HepG2 (cell line): ENCODE data around the gene MAMDC2. TPM values are rescaled to one million over a fixed set of nuclear protein-coding genes. Genes with fewer than 3 reads are reported as not detected.
A peak's percentile ranks its signal among the peaks of the same experiment; 100 is the strongest.

Experiments
- ATAC-seq: fragments of 200-7000 bp; cut with Tn5 transposase; 3 replicates; pipeline ENCODE4 v1.9.1; 2020; ENCODE audit warnings: mild to moderate bottlenecking, moderate library complexity
- BruUV-seq: library from RNA; stranded (reverse); fragments of 400-500 nt; replicated peaks from 2 replicates; lab custom pipeline; 2021; lab: Mats Ljungman, UMichigan
- CTCF ChIA-PET: fragments of 300-600 bp; formaldehyde crosslinking; extraction: SDS; loops from one replicate; lab custom pipeline; 2021; ENCODE audit warnings: low total read pairs, inconsistent platforms, low intra/inter-chr PET ratio; lab: Yijun Ruan, JAX
- POLR2A ChIA-PET: fragments of 350-600 bp; sonication (Branson Sonifier 250); formaldehyde crosslinking; loops from one replicate; lab custom pipeline; 2020; ENCODE audit warnings: antibody characterized with exemption, inconsistent platforms; lab: Yijun Ruan, JAX
- DNase-seq: peaks from one replicate; pipeline ENCODE4 v3.0.0-alpha.2; 2015; ENCODE audit warnings: low spot score
- FAIRE-seq: peaks from 3 replicates; lab custom pipeline; 2011; peaks lifted over from hg19 to GRCh38; lab: Jason Lieb, UNC
- H2AFZ ChIP-seq: one replicate; pipeline ENCODE4 v1.6.1; 2011; ENCODE audit warnings: low read length, inconsistent platforms
- H3K27ac ChIP-seq: fragments of 300-600 bp; 3 replicates; pipeline ENCODE4 v1.8.0; 2011; ENCODE audit warnings: mixed run types, mild to moderate bottlenecking, mixed read lengths, low read length, inconsistent platforms; ENCODE audit not compliant: insufficient read depth; ENCODE audit errors: extremely low read length
- H3K27me3 ChIP-seq, 2 experiments: fragments of 200-600 bp in 1 of 2; 2 replicates in 1 of 2; 3 replicates in 1 of 2; pipeline versions ENCODE4 v1.6.0 to v1.8.0; 2011; ENCODE audit warnings: low read length in 2 of 2, mild to moderate bottlenecking in 2 of 2, moderate library complexity in 2 of 2, inconsistent platforms in 1 of 2; ENCODE audit not compliant: insufficient read depth in 2 of 2, control insufficient read depth in 1 of 2
- H3K36me3 ChIP-seq, 2 experiments: fragments of 200-600 bp in 1 of 2; replicated peaks in 1 of 2; 2 replicates in 1 of 2; 3 replicates in 1 of 2; pipeline versions ENCODE4 v1.5.1 to v1.8.0; 2011; ENCODE audit warnings: low read length in 2 of 2, inconsistent platforms in 1 of 2; ENCODE audit not compliant: insufficient read depth in 2 of 2, control insufficient read depth in 1 of 2
- H3K4me1 ChIP-seq: 2 replicates; pipeline ENCODE4 v1.5.1; 2012; ENCODE audit warnings: low read length, inconsistent platforms; ENCODE audit not compliant: insufficient read depth
- H3K4me2 ChIP-seq: 2 replicates; pipeline ENCODE4 v1.6.0; 2011; ENCODE audit warnings: low read depth, low read length, inconsistent platforms
- H3K4me3 ChIP-seq, 3 experiments: fragments of 200-600 bp in 1 of 3; sonication (generic), shearing (Covaris generic) in 1 of 3; replicated peaks in 1 of 3; 2 replicates each; pipeline ENCODE4 v1.5.1; 2011 to 2016; ENCODE audit warnings: low read length in 3 of 3, inconsistent platforms in 2 of 3, low read depth in 2 of 3, mild to moderate bottlenecking in 2 of 3, control low read depth in 1 of 3, mixed read lengths in 1 of 3; ENCODE audit not compliant: insufficient read depth in 1 of 3
- H3K79me2 ChIP-seq: one replicate; pipeline ENCODE4 v1.6.1; 2011; ENCODE audit warnings: low read length, inconsistent platforms; ENCODE audit not compliant: insufficient read depth
- H3K9ac ChIP-seq: 2 replicates; pipeline ENCODE4 v1.6.0; 2011; ENCODE audit warnings: mild to moderate bottlenecking, low read depth, low read length, inconsistent platforms; ENCODE audit not compliant: insufficient read depth
- H3K9me3 ChIP-seq: 2 replicates; pipeline ENCODE4 v1.5.1; 2012; ENCODE audit warnings: mild to moderate bottlenecking, low read length
- H4K20me1 ChIP-seq: 2 replicates; pipeline ENCODE4 v1.6.0; 2011; ENCODE audit warnings: inconsistent platforms, mild to moderate bottlenecking, low read length, moderate library complexity; ENCODE audit not compliant: insufficient read depth
- HINFP ChIP-seq: sonication (generic); formaldehyde crosslinking; IDR thresholded peaks from 2 replicates; pipeline ENCODE4 v1.4.0; 2020; ENCODE audit warnings: low read depth, mild to moderate bottlenecking, missing genetic modification reagents
- HNF4A ChIP-seq: sonication (generic); formaldehyde crosslinking; IDR thresholded peaks from 2 replicates; pipeline ENCODE4 v1.4.0; 2020; ENCODE audit warnings: missing genetic modification reagents
- HNF4G ChIP-seq, 2 experiments: sonication (generic) in 1 of 2; formaldehyde crosslinking in 1 of 2; IDR thresholded peaks; 2 replicates each; pipeline versions ENCODE4 v1.4.0 to v1.6.1; 2011 to 2020; ENCODE audit warnings: borderline replicate concordance in 2 of 2, low read depth in 2 of 2, mild to moderate bottlenecking in 2 of 2, low read length in 1 of 2, missing genetic modification reagents in 1 of 2, moderate library complexity in 1 of 2
- KLF12 ChIP-seq: sonication (generic); formaldehyde crosslinking; IDR thresholded peaks from 2 replicates; pipeline ENCODE4 v1.4.0; 2020; ENCODE audit warnings: missing genetic modification reagents, borderline replicate concordance
- NPAS2 ChIP-seq: sonication (generic); formaldehyde crosslinking; IDR thresholded peaks from 2 replicates; pipeline ENCODE4 v1.8.0; 2022; ENCODE audit warnings: mild to moderate bottlenecking, missing genetic modification reagents, borderline replicate concordance
- PAXIP1 ChIP-seq: sonication (generic); formaldehyde crosslinking; conservative IDR thresholded peaks from 2 replicates; pipeline ENCODE4 v1.4.0; 2020; ENCODE audit warnings: mild to moderate bottlenecking, missing genetic modification reagents, moderate library complexity
- SALL1 ChIP-seq: sonication (generic); formaldehyde crosslinking; IDR thresholded peaks from 2 replicates; pipeline ENCODE4 v1.8.0; 2022; ENCODE audit warnings: mild to moderate bottlenecking, missing genetic modification reagents
- SATB2 ChIP-seq: sonication (generic); formaldehyde crosslinking; IDR thresholded peaks from 2 replicates; pipeline ENCODE4 v1.5.0; 2020; ENCODE audit warnings: missing genetic modification reagents
- SMAD9 ChIP-seq: sonication (generic); formaldehyde crosslinking; IDR thresholded peaks from 2 replicates; pipeline ENCODE4 v1.5.1; 2020; ENCODE audit warnings: mild to moderate bottlenecking, missing genetic modification reagents
- SSRP1 ChIP-seq: IDR thresholded peaks from 2 replicates; pipeline ENCODE4 v1.6.1; 2016; ENCODE audit warnings: control low read depth
- TEAD3 ChIP-seq: optimal IDR thresholded peaks from 2 replicates; pipeline ENCODE3; 2016; ENCODE audit warnings: borderline replicate concordance
- ZBTB1 ChIP-seq: sonication (generic); formaldehyde crosslinking; IDR thresholded peaks from 2 replicates; pipeline ENCODE4 v1.4.0; 2020; ENCODE audit warnings: missing genetic modification reagents, borderline replicate concordance
- ZFP62 ChIP-seq: sonication (generic); formaldehyde crosslinking; IDR thresholded peaks from 2 replicates; pipeline ENCODE4 v1.4.0; 2020; ENCODE audit warnings: missing genetic modification reagents
- ZKSCAN8 ChIP-seq: IDR thresholded peaks from 2 replicates; pipeline ENCODE4 v1.6.1; 2016; ENCODE audit warnings: borderline replicate concordance, missing genetic modification reagents, missing compliant biosample characterization
- ZNF143 ChIP-seq: sonication (generic); formaldehyde crosslinking; IDR thresholded peaks from 2 replicates; pipeline ENCODE4 v1.4.0; 2020; ENCODE audit warnings: missing genetic modification reagents
- ZNF17 ChIP-seq: sonication (generic); formaldehyde crosslinking; IDR thresholded peaks from 2 replicates; pipeline ENCODE4 v1.5.0; 2020; ENCODE audit warnings: mild to moderate bottlenecking, missing genetic modification reagents
- ZNF224 ChIP-seq: sonication (generic); formaldehyde crosslinking; IDR thresholded peaks from 2 replicates; pipeline ENCODE4 v1.5.0; 2020; ENCODE audit warnings: mild to moderate bottlenecking, missing genetic modification reagents
- ZNF234 ChIP-seq: sonication (generic); formaldehyde crosslinking; conservative IDR thresholded peaks from 2 replicates; pipeline ENCODE4 v1.5.1; 2020; ENCODE audit warnings: mild to moderate bottlenecking, missing genetic modification reagents
- ZNF235 ChIP-seq: sonication (generic); formaldehyde crosslinking; IDR thresholded peaks from 2 replicates; pipeline ENCODE4 v1.8.1; 2023; ENCODE audit warnings: mild to moderate bottlenecking, missing genetic modification reagents, borderline replicate concordance
- ZNF33A ChIP-seq: sonication (generic); formaldehyde crosslinking; IDR thresholded peaks from 2 replicates; pipeline ENCODE4 v1.5.1; 2020; ENCODE audit warnings: missing genetic modification reagents, mild to moderate bottlenecking, moderate library complexity, borderline replicate concordance
- ZNF577 ChIP-seq: sonication (generic); formaldehyde crosslinking; IDR thresholded peaks from 2 replicates; pipeline ENCODE4 v1.4.0; 2020; ENCODE audit warnings: mild to moderate bottlenecking, low read depth, missing genetic modification reagents, borderline replicate concordance
- ZNF83 ChIP-seq: sonication (generic); formaldehyde crosslinking; IDR thresholded peaks from 2 replicates; pipeline ENCODE4 v1.4.0; 2020; ENCODE audit warnings: missing genetic modification reagents, mild to moderate bottlenecking, borderline replicate concordance
- in situ Hi-C: cut with HindIII; loops from 2 replicates; pipeline ENCODE4 v1.10.0; 2017; ENCODE audit warnings: low pct_unique_long_range_greater_than_20kb; ENCODE audit not compliant: extremely low pct_ligation_motif_present
- intact Hi-C: fragments of 100-400 bp; cut with micrococcal nuclease; formaldehyde crosslinking; loops from one replicate; pipeline ENCODE4 v1.10.0; 2022; ENCODE audit not compliant: unreplicated experiment
- polyA plus RNA-seq, 8 experiments: library from polyadenylated mRNA; depleted of rRNA in 3 of 8; stranded (reverse) in 7 of 8; unstranded in 1 of 8; fragments of >200 nt; fragmentation: Illumina TruSeq in 4 of 8; extraction: Trizol in 4 of 8; gene quantifications; 2 replicates each; pipeline versions ENCODE4 v1.2.1 to v1.2.3, GENCODE V29; 2011 to 2016; ENCODE audit warnings: low read depth in 4 of 8, missing spikeins in 1 of 8, mixed read lengths in 1 of 8; ENCODE audit not compliant: insufficient read depth in 1 of 8
- total RNA-seq, 5 experiments: library from RNA; depleted of rRNA; stranded (reverse); fragments of >200 nt; fragmentation: Illumina TruSeq; extraction: Trizol; gene quantifications; 2 replicates each; pipeline ENCODE4 v1.2.3, GENCODE V29; 2016; ENCODE audit warnings: low read depth in 1 of 5

MAMDC2 gene
- total and polyA plus RNA-seq, 2 of the 13 experiments (the other 11 are each of a cell fraction or from before 2014, with no cell fraction given): not detected

- DNase-seq (peak; percentile 29), ATAC-seq (peak; percentile 66), FAIRE-seq (no peak)
- Histone ChIP-seq H3K9ac (no peak overlapping the region), H3K36me3 (no peaks in the 10 kb centered on the region), H3K27me3 (peaks cover 0 to 5% of the 10 kb centered on the region in 2 experiments; a peak in 1 of 5 replicates), H3K4me1 (peaks cover 37% of the 10 kb centered on the region), H4K20me1 (no peaks in the 10 kb centered on the region), H3K79me2 (no peaks in the 10 kb centered on the region), H2AFZ (no peak overlapping the region), H3K4me2 (peak overlapping the region; percentile 28; the same call in 1 of the 2 replicates), H3K27ac (no peak overlapping the region), H3K9me3 (no peaks in the 10 kb centered on the region), H3K4me3 (no peak overlapping the region)
- ChIA-PET POLR2A (no interaction called here), CTCF (no interaction called here)
- intact Hi-C loops (no loop called here), in situ Hi-C loops (no loop called here)
- no TSS peak for BruUV-seq
- peak; percentile 68; the same call in 1 of the 2 replicates for TF ChIP-seq SALL1
- no peak for TF ChIP-seq ZNF235
- peak; percentile 30 for TF ChIP-seq TEAD3 (CRISPR knock-in tag)
- no peak for TF ChIP-seq ZNF17 (CRISPR knock-in tag)
- TF ChIP-seq ZKSCAN8 (CRISPR knock-in tag): no peak
- TF ChIP-seq HINFP (CRISPR knock-in tag): no peak
- TF ChIP-seq ZNF234 (CRISPR knock-in tag): no peak
- TF ChIP-seq HNF4A (CRISPR knock-in tag): peak; percentile 53
- no peak for TF ChIP-seq ZBTB1 (CRISPR knock-in tag)
- TF ChIP-seq ZNF143 (CRISPR knock-in tag): no peak
- TF ChIP-seq ZNF33A (CRISPR knock-in tag): no peak
- TF ChIP-seq ZNF224 (CRISPR knock-in tag): no peak
- TF ChIP-seq NPAS2 (CRISPR knock-in tag): no peak
- no peak for TF ChIP-seq ZFP62 (CRISPR knock-in tag)
- peak; percentile 94 for TF ChIP-seq SATB2
- no peak for TF ChIP-seq ZNF83 (CRISPR knock-in tag)
- peak; percentile 37; the same call in 1 of the 2 replicates for TF ChIP-seq PAXIP1
- no peak for TF ChIP-seq SMAD9
- no peak for TF ChIP-seq ZNF577 (CRISPR knock-in tag)
- no peak for TF ChIP-seq KLF12 (CRISPR knock-in tag)
- 0 out of 2 replicates have a peak, but pooled peaks have one; percentile 41 for TF ChIP-seq HNF4G (IDR thresholded peaks at IDR 0.05; ENCODE audit: borderline replicate concordance, low read depth, low read length)
- no peak for TF ChIP-seq HNF4G (CRISPR knock-in tag; IDR thresholded peaks at IDR 0.05; ENCODE audit: borderline replicate concordance, low read depth)
- no peak for TF ChIP-seq SSRP1
Measured at GRCh38 chr9:70117835-70118319, 74.2 kb downstream of the MAMDC2 start.
